GM12878 (cell line): ENCODE results near the gene TRIM69. TPM values are rescaled to one million over a fixed set of nuclear protein-coding genes. Genes with fewer than 3 reads are reported as not detected.
A peak's percentile ranks its signal among the peaks of the same experiment; 100 is the strongest.

Experiments
- MXI1 ChIP-seq: fragments of 150-350 bp; IDR thresholded peaks from 2 replicates; pipeline ENCODE4 v1.6.1; 2011; ENCODE audit warnings: low read depth, mild to moderate bottlenecking, inconsistent platforms, low read length, improper control_type of control experiment
- PRDM15 ChIP-seq: fragments of 450-650 bp; formaldehyde crosslinking; IDR thresholded peaks from 2 replicates; pipeline ENCODE4 v1.4.0; 2020; ENCODE audit warnings: mild to moderate bottlenecking, moderate library complexity
- RFX5 ChIP-seq: IDR thresholded peaks from 2 replicates; pipeline ENCODE4 v1.6.1; 2011; ENCODE audit warnings: low read depth, low read length, improper control_type of control experiment
- SKIL ChIP-seq: fragments of 450-650 bp; IDR thresholded peaks from 2 replicates; pipeline ENCODE4 v1.6.1; 2017; ENCODE audit warnings: mild to moderate bottlenecking, low read depth, inconsistent platforms; ENCODE audit not compliant: poor library complexity, severe bottlenecking
- SMARCA5 ChIP-seq: fragments of 450-650 bp; IDR thresholded peaks from 2 replicates; pipeline ENCODE4 v1.6.1; 2017; ENCODE audit warnings: mild to moderate bottlenecking
- USF1 ChIP-seq: IDR thresholded peaks from 2 replicates; pipeline ENCODE4 v1.6.1; 2011; ENCODE audit warnings: borderline replicate concordance, low read depth, mild to moderate bottlenecking, moderate library complexity, mixed read lengths, low read length; ENCODE audit not compliant: insufficient read depth; ENCODE audit errors: extremely low read length
- ZNF384 ChIP-seq: IDR thresholded peaks from 2 replicates; pipeline ENCODE4 v1.6.1; 2012; ENCODE audit warnings: low read depth, mild to moderate bottlenecking, low read length, improper control_type of control experiment, borderline replicate concordance
- polyA plus RNA-seq, 11 experiments: library from polyadenylated mRNA; depleted of rRNA in 4 of 11; unstranded in 6 of 11; stranded (reverse) in 5 of 11; fragments of >200 nt; fragmentation: Nextera tagmentation in 4 of 11; fragmentation: Illumina TruSeq in 1 of 11; extraction: Ambion mirVana in 4 of 11; extraction: Trizol in 1 of 11; gene quantifications; 1 replicate in 1 of 11; 2 replicates in 10 of 11; pipeline versions ENCODE4 v1.2.1 to v1.2.3, GENCODE V29; 2011 to 2016; ENCODE audit warnings: inconsistent platforms in 2 of 11, missing spikeins in 2 of 11, low read depth in 1 of 11
- total RNA-seq, 4 experiments: library from RNA; depleted of rRNA in 3 of 4; stranded (reverse); fragments of >200 nt in 3 of 4; fragmentation: Illumina TruSeq in 1 of 4; extraction: Trizol in 1 of 4; gene quantifications; 2 replicates each; pipeline versions ENCODE4 v1.2.1 to v1.2.3, GENCODE V29; 2013 to 2021
- TF ChIP-seq, protein P1 (sequence below): IDR thresholded peaks from 2 replicates; pipeline ENCODE4 v1.6.1; 2012; ENCODE audit warnings: low read depth, low read length, improper control_type of control experiment
- TF ChIP-seq, protein P2 (sequence below): fragments of 450-650 bp; IDR thresholded peaks from 2 replicates; pipeline ENCODE4 v1.6.1; 2017; ENCODE audit warnings: antibody characterized with exemption, mild to moderate bottlenecking, moderate library complexity
- TF ChIP-seq, protein P3 (sequence below): fragments of 450-650 bp; IDR thresholded peaks from 2 replicates; pipeline ENCODE4 v1.6.1; 2018; ENCODE audit warnings: borderline replicate concordance, mild to moderate bottlenecking; ENCODE audit not compliant: partially characterized antibody

TRIM69 gene
- total and polyA plus RNA-seq, 10 of the 15 experiments (the other 5 are each of a cell fraction or from before 2014, with no cell fraction given): 11.2 to 52.7 (median 37.8) TPM

DNA sequence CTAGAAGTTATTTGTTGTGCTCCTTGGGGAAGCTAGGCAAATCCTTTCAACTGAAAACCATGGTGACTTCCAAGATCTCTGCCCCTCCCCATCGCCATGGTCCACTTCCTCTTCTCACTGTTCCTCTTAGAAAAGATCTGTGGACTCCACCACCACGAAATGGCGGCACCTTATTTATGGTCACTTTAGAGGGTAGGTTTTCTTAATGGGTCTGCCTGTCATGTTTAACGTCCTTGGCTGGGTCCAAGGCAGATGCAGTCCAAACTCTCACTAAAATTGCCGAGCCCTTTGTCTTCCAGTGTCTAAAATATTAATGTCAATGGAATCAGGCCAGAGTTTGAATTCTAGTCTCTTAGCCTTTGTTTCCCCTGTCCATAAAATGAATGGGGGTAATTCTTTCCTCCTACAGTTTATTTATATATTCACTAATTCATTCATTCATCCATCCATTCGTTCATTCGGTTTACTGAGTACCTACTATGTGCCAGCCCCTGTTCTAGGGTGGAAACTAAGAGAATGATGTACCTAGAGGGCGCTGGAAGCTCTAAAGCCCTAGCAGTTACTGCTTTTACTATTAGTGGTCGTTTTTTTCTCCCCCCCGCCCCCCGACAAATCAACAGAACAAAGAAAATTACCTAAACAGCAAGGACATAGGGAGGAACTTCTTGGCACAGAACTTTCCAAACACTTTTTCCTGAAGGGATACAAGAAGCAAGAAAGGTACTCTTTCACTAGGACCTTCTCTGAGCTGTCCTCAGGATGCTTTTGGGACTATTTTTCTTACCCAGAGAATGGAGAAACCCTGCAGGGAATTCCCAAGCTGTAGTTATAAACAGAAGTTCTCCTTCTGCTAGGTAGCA lies 25.9 kb upstream of the TRIM69 start (continued):
- TF ChIP-seq, protein P1, sequence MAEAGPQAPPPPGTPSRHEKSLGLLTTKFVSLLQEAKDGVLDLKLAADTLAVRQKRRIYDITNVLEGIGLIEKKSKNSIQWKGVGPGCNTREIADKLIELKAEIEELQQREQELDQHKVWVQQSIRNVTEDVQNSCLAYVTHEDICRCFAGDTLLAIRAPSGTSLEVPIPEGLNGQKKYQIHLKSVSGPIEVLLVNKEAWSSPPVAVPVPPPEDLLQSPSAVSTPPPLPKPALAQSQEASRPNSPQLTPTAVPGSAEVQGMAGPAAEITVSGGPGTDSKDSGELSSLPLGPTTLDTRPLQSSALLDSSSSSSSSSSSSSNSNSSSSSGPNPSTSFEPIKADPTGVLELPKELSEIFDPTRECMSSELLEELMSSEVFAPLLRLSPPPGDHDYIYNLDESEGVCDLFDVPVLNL: no peak
- TF ChIP-seq SMARCA5 (peak; percentile 60), RFX5 (peak; percentile 51), USF1 (no peak), MXI1 (no peak; the same call in 1 of the 2 replicates), PRDM15 (CRISPR knock-in tag) (0 out of 2 replicates have a peak, but pooled peaks have one; percentile 22), ZNF384 (peak; percentile 64; the same call in 1 of the 2 replicates), SKIL (peak; percentile 9)
- TF ChIP-seq, protein P2, sequence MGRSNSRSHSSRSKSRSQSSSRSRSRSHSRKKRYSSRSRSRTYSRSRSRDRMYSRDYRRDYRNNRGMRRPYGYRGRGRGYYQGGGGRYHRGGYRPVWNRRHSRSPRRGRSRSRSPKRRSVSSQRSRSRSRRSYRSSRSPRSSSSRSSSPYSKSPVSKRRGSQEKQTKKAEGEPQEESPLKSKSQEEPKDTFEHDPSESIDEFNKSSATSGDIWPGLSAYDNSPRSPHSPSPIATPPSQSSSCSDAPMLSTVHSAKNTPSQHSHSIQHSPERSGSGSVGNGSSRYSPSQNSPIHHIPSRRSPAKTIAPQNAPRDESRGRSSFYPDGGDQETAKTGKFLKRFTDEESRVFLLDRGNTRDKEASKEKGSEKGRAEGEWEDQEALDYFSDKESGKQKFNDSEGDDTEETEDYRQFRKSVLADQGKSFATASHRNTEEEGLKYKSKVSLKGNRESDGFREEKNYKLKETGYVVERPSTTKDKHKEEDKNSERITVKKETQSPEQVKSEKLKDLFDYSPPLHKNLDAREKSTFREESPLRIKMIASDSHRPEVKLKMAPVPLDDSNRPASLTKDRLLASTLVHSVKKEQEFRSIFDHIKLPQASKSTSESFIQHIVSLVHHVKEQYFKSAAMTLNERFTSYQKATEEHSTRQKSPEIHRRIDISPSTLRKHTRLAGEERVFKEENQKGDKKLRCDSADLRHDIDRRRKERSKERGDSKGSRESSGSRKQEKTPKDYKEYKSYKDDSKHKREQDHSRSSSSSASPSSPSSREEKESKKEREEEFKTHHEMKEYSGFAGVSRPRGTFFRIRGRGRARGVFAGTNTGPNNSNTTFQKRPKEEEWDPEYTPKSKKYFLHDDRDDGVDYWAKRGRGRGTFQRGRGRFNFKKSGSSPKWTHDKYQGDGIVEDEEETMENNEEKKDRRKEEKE: no peak
- TF ChIP-seq, protein P3, sequence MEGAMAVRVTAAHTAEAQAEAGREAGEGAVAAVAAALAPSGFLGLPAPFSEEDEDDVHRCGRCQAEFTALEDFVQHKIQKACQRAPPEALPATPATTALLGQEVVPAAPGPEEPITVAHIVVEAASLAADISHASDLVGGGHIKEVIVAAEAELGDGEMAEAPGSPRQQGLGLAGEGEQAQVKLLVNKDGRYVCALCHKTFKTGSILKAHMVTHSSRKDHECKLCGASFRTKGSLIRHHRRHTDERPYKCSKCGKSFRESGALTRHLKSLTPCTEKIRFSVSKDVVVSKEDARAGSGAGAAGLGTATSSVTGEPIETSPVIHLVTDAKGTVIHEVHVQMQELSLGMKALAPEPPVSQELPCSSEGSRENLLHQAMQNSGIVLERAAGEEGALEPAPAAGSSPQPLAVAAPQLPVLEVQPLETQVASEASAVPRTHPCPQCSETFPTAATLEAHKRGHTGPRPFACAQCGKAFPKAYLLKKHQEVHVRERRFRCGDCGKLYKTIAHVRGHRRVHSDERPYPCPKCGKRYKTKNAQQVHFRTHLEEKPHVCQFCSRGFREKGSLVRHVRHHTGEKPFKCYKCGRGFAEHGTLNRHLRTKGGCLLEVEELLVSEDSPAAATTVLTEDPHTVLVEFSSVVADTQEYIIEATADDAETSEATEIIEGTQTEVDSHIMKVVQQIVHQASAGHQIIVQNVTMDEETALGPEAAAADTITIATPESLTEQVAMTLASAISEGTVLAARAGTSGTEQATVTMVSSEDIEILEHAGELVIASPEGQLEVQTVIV: no peak
